ENCODE data around the gene ELMO3. TPM values are rescaled to one million over a fixed set of nuclear protein-coding genes. Genes with fewer than 3 reads are reported as not detected.

ELMO3 gene
- total RNA-seq, 4 donors from 2014 or later, result 30.1 to 35.9 (median 32.9) TPM

- no peak for DNase-seq
- no peak overlapping the region for H3K27ac ChIP-seq
- H3K9me3 ChIP-seq, result no peaks in the 10 kb centered on the region
- intact Hi-C loops (cut with DNase I), result loop anchor here (5.0 to 10.0 kb wide), 2 partner anchors 142 to 180 kb away; no protein-coding TSS in a partner anchor
- TF ChIP-seq POLR2A (IDR thresholded peaks at IDR 0.05) (no peak), CTCF (IDR thresholded peaks at IDR 0.05) (no peak)
- H3K36me3 ChIP-seq, result no peaks in the 10 kb centered on the region
- H3K27me3 ChIP-seq, result peaks cover 0 to 10% (median 0%) of the 10 kb centered on the region in 4 donors
- peaks cover 29 to 74% (median 34%) of the 10 kb centered on the region in 3 donors for H3K4me1 ChIP-seq
- 67 to 79% methylated on average over 3 to 6 of the region's 7 CpGs for WGBS, 2 donors
- H3K4me3 ChIP-seq, result no peak overlapping the region
Measured at GRCh38 chr16:67157106-67157748, 41.7 kb upstream of the ELMO3 start.

GRCh38 chr16:67157892-67158635 is 40.9 kb upstream of the ELMO3 start:
- 68 to 73% methylated on average over 7 of the region's 7 CpGs for WGBS, 2 donors
- no peak for DNase-seq
- no peak overlapping the region for H3K4me3 ChIP-seq
- TF ChIP-seq CTCF (IDR thresholded peaks at IDR 0.05) (no peak), POLR2A (IDR thresholded peaks at IDR 0.05) (no peak)
- peaks cover 37 to 82% (median 40%) of the 10 kb centered on the region in 3 donors for H3K4me1 ChIP-seq
- H3K27ac ChIP-seq, result peak overlapping the region in 3 of 4 donors; percentile 26 to 93 (median 89)
- H3K36me3 ChIP-seq, result no peaks in the 10 kb centered on the region
- peaks cover 0 to 18% (median 0%) of the 10 kb centered on the region in 4 donors for H3K27me3 ChIP-seq
- intact Hi-C loops (cut with DNase I), result loop anchor here (5.0 to 10.0 kb wide), 2 partner anchors 143 to 181 kb away; no protein-coding TSS in a partner anchor
- H3K9me3 ChIP-seq, result no peaks in the 10 kb centered on the region

- 2 to 12% methylated on average over 12 to 14 of the region's 34 CpGs for WGBS, 2 donors
- Histone ChIP-seq H3K36me3 (no peaks in the 10 kb centered on the region), H3K4me1 (peaks cover 45 to 91% (median 49%) of the 10 kb centered on the region in 3 donors), H3K27me3 (peaks cover 0 to 27% (median 0%) of the 10 kb centered on the region in 4 donors), H3K27ac (peak overlapping the region; percentile 89 to 95 (median 91)), H3K4me3 (peak overlapping the region; percentile 62 to 83 (median 76)), H3K9me3 (no peaks in the 10 kb centered on the region)
- no peak for DNase-seq
- intact Hi-C loops (cut with DNase I), result loop anchor here (5.0 to 10.0 kb wide), 2 partner anchors 144 to 182 kb away; no protein-coding TSS in a partner anchor
- TF ChIP-seq CTCF (IDR thresholded peaks at IDR 0.05) (no peak), POLR2A (IDR thresholded peaks at IDR 0.05) (peak in 1 of 4 donors; percentile 52)
Measured at GRCh38 chr16:67158637-67159600, 40.0 kb upstream of the ELMO3 start.

GRCh38 chr16:67161595-67162058 is 37.3 kb upstream of the ELMO3 start:
- Histone ChIP-seq H3K4me1 (peaks cover 48 to 91% (median 52%) of the 10 kb centered on the region in 3 donors), H3K27me3 (peaks cover 0 to 49% (median 0%) of the 10 kb centered on the region in 4 donors), H3K9me3 (no peaks in the 10 kb centered on the region), H3K27ac (peak overlapping the region in 1 of 4 donors; percentile 20), H3K4me3 (peak overlapping the region; percentile 62 to 83 (median 76)), H3K36me3 (no peaks in the 10 kb centered on the region)
- 46 to 60% methylated on average over 13 of the region's 25 CpGs for WGBS, 2 donors
- intact Hi-C loops (cut with DNase I), result no loop called here
- DNase-seq, result no peak
- TF ChIP-seq POLR2A (IDR thresholded peaks at IDR 0.05) (no peak), CTCF (IDR thresholded peaks at IDR 0.05) (no peak)

Data from esophagus squamous epithelium (tissue), 5 donors.